ENCODE measurements around the gene CLDN9. TPM values are rescaled to one million over a fixed set of nuclear protein-coding genes. Genes with fewer than 3 reads are reported as not detected.
A peak's percentile ranks its signal among the peaks of the same experiment; 100 is the strongest.

Gene CLDN9
- total and polyA plus RNA-seq, 8 donors, result 1.7 to 12.1 (median 3.0) TPM

DNA sequence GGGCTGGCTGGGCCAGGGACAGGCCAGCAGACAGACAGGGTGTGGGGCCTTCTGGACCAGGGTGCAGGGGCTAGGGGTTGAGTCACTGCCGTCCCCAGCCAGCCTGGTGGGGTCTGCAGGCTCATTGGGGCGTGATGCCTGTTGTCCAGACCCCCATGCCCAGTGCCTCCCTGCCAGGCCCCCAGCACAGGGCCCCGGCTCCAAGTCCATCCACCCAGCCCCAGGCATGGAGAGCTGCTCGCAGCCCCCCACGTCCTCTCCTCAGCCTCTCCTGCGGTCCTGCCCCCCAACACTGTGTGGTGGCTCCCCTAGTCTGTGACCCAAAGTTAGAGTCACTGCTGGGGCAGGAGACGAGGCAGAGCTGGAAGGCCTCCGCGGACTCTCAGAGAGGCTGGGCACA is 25.4 kb upstream of the CLDN9 start:
- H3K27ac ChIP-seq, result no peak overlapping the region
- intact Hi-C loops (cut with DNase I), result no loop called here
- no peaks in the 10 kb centered on the region for H3K36me3 ChIP-seq
- H3K9me3 ChIP-seq, result no peaks in the 10 kb centered on the region
- ATAC-seq (no peak), DNase-seq (peak in 1 of 6 donors; percentile 75), FAIRE-seq (no peak)
- H3K4me3 ChIP-seq, result no peak overlapping the region
- H3K4me1 ChIP-seq, result peaks cover 13 to 30% (median 17%) of the 10 kb centered on the region in 3 donors
- TF ChIP-seq, protein P1, sequence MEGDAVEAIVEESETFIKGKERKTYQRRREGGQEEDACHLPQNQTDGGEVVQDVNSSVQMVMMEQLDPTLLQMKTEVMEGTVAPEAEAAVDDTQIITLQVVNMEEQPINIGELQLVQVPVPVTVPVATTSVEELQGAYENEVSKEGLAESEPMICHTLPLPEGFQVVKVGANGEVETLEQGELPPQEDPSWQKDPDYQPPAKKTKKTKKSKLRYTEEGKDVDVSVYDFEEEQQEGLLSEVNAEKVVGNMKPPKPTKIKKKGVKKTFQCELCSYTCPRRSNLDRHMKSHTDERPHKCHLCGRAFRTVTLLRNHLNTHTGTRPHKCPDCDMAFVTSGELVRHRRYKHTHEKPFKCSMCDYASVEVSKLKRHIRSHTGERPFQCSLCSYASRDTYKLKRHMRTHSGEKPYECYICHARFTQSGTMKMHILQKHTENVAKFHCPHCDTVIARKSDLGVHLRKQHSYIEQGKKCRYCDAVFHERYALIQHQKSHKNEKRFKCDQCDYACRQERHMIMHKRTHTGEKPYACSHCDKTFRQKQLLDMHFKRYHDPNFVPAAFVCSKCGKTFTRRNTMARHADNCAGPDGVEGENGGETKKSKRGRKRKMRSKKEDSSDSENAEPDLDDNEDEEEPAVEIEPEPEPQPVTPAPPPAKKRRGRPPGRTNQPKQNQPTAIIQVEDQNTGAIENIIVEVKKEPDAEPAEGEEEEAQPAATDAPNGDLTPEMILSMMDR (IDR thresholded peaks at IDR 0.05), result no peak
- H3K27me3 ChIP-seq, result no peaks in the 10 kb centered on the region
- WGBS, 2 donors, result 84 to 90% methylated on average over 9 of the region's 9 CpGs

DNA sequence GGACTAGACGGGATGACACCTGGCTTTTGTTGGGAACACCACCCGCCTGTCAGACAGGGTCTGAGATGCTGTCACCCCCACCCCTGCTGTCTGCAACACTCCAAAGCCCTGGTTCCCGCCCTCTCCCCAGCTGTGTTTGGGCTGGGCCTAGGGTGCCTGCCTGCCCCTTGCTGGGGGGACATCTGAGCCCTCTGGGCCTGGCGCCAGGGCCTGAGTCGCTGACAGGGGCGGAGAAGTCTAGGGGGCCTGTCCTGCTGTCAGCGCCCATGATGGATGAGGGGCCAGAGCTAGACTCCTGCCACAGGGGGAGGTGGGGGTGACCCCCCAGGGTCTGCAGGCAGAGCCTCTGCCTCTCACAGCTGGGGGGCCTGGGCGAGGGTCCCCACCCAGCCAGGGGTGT is 24.9 kb upstream of the CLDN9 start:
- Histone ChIP-seq H3K4me3 (no peak overlapping the region), H3K27me3 (no peaks in the 10 kb centered on the region), H3K27ac (no peak overlapping the region), H3K4me1 (peaks cover 13 to 30% (median 17%) of the 10 kb centered on the region in 3 donors), H3K36me3 (no peaks in the 10 kb centered on the region), H3K9me3 (no peaks in the 10 kb centered on the region)
- ATAC-seq (no peak), DNase-seq (no peak), FAIRE-seq (no peak)
- intact Hi-C loops (cut with DNase I), result no loop called here
- WGBS, 2 donors, result 77 to 78% methylated on average over 8 of the region's 8 CpGs
- TF ChIP-seq, protein P1 (IDR thresholded peaks at IDR 0.05), result no peak

DNA sequence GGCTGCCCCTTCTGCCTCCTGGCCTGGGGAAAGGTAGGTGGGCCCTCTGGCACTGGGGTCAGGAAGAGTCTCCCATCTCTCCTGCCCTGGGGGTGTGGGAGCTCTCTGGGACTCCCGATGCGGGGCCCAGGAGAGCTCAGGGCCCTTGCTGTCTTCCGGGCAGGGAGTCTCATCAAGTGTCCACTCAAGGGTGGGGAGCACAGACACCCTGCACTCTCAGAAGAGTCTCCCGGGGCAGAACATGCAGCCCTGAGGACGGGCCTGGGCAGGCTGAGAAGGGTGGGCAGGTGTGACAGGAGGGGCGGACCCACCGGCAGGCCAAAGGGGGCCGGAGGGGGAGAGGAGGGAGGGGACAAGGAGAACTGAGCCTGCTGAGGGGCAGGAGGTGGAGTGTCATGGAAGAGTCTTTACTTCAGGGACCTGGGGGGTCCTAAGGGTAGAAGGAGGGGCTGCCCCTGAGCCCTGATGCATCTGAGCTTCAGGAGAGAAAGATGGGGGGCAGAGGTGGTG is 24.1 kb upstream of the CLDN9 start:
- no peak for DNase-seq
- Histone ChIP-seq H3K4me3 (no peak overlapping the region), H3K9me3 (no peaks in the 10 kb centered on the region), H3K27ac (no peak overlapping the region), H3K4me1 (peaks cover 13 to 27% (median 17%) of the 10 kb centered on the region in 3 donors), H3K36me3 (no peaks in the 10 kb centered on the region), H3K27me3 (no peaks in the 10 kb centered on the region)
- no peak for ATAC-seq
- intact Hi-C loops (cut with DNase I), result no loop called here
- no peak for FAIRE-seq
- TF ChIP-seq, protein P1 (IDR thresholded peaks at IDR 0.05), result no peak
- 84 to 85% methylated on average over 8 of the region's 8 CpGs for WGBS, 2 donors

DNA sequence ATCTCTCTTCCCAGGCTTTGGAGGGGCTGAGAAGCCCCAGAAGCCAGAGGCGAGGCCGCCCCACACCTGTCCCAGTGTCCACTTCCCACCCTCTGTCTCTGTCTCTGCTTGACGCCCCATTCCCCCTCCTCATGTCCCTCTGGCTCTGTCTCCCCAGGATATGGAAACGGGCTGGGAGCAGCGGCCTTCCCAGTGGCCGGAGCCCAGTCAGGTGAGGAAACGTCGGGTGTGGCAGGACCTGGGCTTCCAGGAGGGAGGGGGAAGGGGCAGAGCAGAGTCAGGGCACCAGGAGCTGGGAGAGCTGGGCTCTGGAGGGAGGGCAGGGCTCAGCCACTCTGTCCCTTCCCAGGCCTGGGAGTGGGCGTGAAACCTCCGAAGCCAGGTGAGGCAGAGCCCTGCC is 21.8 kb upstream of the CLDN9 start:
- 66 to 68% methylated on average over 8 to 10 of the region's 10 CpGs for WGBS, 2 donors
- no peaks in the 10 kb centered on the region for H3K27me3 ChIP-seq

More for the DNA sequence above, 21.8 kb upstream of the CLDN9 start:
- no peak overlapping the region for H3K4me3 ChIP-seq
- H3K4me1 ChIP-seq, result peaks cover 0 to 6% (median 6%) of the 10 kb centered on the region in 3 donors
- H3K27ac ChIP-seq, result no peak overlapping the region
- H3K9me3 ChIP-seq, result no peaks in the 10 kb centered on the region
- H3K36me3 ChIP-seq, result no peaks in the 10 kb centered on the region
- TF ChIP-seq, protein P1 (IDR thresholded peaks at IDR 0.05), result no peak
- FAIRE-seq (no peak), DNase-seq (no peak), ATAC-seq (no peak)
- intact Hi-C loops (cut with DNase I), result no loop called here

Measured in pancreas (tissue), 10 donors.